HG03108 (cell line): ENCODE measurements around the gene PTPRG.
A peak's percentile ranks its signal among the peaks of the same experiment; 100 is the strongest.
"Not testable (repeated sequence)": the region's sequence is repeated elsewhere in the genome, so short reads cannot be mapped to it uniquely, and the experiment has no call there.

Experiments
- ATAC-seq: cut with Tn5 transposase; IDR thresholded peaks from one replicate; pipeline ENCODE4 v1.9.1; 2021; ENCODE audit warnings: moderate library complexity; ENCODE audit not compliant: unreplicated experiment

Gene PTPRG

GRCh38 chr3:61715886-61716527 is 154.6 kb downstream of the PTPRG start:
- ATAC-seq: no peak

- not testable (repeated sequence) for ATAC-seq
These were observed 155.3 kb downstream of the PTPRG start for GRCh38 chr3:61716693-61717092.

GRCh38 chr3:61718565-61718964 is 157.2 kb downstream of the PTPRG start:
- no peak for ATAC-seq

GRCh38 chr3:61719278-61719977 is 158.1 kb downstream of the PTPRG start:
- no peak for ATAC-seq

GRCh38 chr3:61723038-61723437 is 161.7 kb downstream of the PTPRG start:
- no peak for ATAC-seq

GRCh38 chr3:61724183-61724582 is 162.8 kb downstream of the PTPRG start:
- ATAC-seq: peak; percentile 79

GRCh38 chr3:61724801-61725200 is 163.4 kb downstream of the PTPRG start:
- no peak for ATAC-seq

- ATAC-seq: no peak
These were observed 164.5 kb downstream of the PTPRG start for GRCh38 chr3:61725851-61726333.

GRCh38 chr3:61727435-61727834 is 166.1 kb downstream of the PTPRG start:
- ATAC-seq: no peak

- ATAC-seq: no peak
These were observed 167.8 kb downstream of the PTPRG start for GRCh38 chr3:61729038-61729634.

- ATAC-seq: no peak
These were observed 168.7 kb downstream of the PTPRG start for GRCh38 chr3:61730056-61730455.

GRCh38 chr3:61730577-61731231 is 169.3 kb downstream of the PTPRG start:
- no peak for ATAC-seq

GRCh38 chr3:61733000-61733399 is 171.6 kb downstream of the PTPRG start:
- ATAC-seq: no peak

- ATAC-seq: no peak
These were observed 172.5 kb downstream of the PTPRG start for GRCh38 chr3:61733876-61734275.

GRCh38 chr3:61734749-61735686 is 173.6 kb downstream of the PTPRG start:
- ATAC-seq: no peak

GRCh38 chr3:61736506-61736905 is 175.1 kb downstream of the PTPRG start:
- no peak for ATAC-seq

GRCh38 chr3:61739640-61740039 is 178.3 kb downstream of the PTPRG start:
- ATAC-seq: no peak

- no peak for ATAC-seq
These were observed 179.1 kb downstream of the PTPRG start for GRCh38 chr3:61740494-61740893.

GRCh38 chr3:61741551-61741950 is 180.2 kb downstream of the PTPRG start:
- no peak for ATAC-seq

GRCh38 chr3:61742006-61742405 is 180.6 kb downstream of the PTPRG start:
- no peak for ATAC-seq
